ENCODE measurements around the gene TJP1.

DNA sequence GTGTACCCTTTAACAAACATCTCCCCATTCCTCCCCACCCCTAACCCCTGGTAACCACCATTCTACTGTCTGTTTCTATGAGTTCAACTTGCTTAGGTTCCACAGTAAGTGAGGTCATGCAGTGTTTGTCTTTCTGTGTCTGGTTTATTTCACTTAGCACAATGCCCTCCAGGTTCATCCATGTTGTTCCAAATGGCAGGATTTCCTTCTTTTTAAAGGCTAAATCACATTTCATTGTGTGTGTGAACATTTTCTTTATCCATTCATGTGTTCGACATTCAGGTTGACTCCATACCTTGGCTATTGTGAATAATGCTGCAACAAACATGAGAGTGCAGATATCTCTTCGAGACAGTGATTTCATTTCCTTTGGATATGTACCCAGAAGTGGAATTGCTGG is 62.7 kb downstream of the TJP1 start:
- TF ChIP-seq CTCF (IDR thresholded peaks at IDR 0.05; ENCODE audit: borderline replicate concordance, extremely low read depth, low read length, poor library complexity, severe bottlenecking) (no peak), EZH2 (IDR thresholded peaks at IDR 0.05; ENCODE audit: borderline replicate concordance, low read depth, low read length, severe bottlenecking) (no peak)

Data from DND-41 (cell line).